ENCODE results near the gene CAMKK2.
A peak's percentile ranks its signal among the peaks of the same experiment; 100 is the strongest.

The CAMKK2 gene

DNA sequence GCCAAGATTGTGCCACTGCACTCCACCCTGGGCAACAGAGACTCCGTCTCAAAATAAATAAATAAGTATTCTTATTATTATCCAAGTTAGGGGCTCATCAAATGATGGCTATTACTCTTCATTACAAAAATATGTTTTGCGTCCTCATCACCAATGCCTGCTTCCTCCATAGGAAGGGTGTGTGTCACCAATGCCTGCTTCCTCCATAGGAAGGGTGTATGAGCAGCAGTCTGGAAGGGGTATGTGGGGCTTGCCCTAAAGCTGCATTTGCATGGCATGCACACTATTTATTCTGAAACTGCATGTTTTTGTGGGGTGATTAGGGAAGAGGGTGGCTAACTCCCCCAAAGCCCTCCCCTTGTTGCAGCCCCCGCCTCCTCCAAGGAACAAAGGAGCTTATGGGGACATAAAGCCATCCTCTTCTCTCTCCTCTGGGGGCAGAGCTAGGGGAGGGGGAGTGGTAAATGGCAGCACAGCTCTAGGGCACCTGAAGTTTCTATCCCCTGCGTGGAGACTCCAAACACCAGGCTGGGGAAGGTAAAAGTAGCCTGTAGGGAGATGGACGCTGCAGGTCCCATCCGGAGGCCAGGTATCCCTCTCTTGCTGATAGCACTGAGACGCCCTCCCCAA lies 1.3 kb downstream of the CAMKK2 start:
- H3K4me3 ChIP-seq (ENCODE audit: low read depth, low read length) = peak overlapping the region; percentile 96
- DNase-seq = peak; percentile 48
- TF ChIP-seq CTCF (IDR thresholded peaks at IDR 0.05; ENCODE audit: low read depth, low read length) = no peak

GRCh38 chr12:121294151-121294889 lies 2.2 kb downstream of the CAMKK2 start:
- DNase-seq = no peak
- Histone ChIP-seq H3K9me3 (ENCODE audit: severe bottlenecking) (no peaks in the 10 kb centered on the region), H3K27me3 (ENCODE audit: insufficient read depth, low read depth, severe bottlenecking) (no peaks in the 10 kb centered on the region), H3K4me3 (ENCODE audit: low read depth, low read length) (no peak overlapping the region), H3K36me3 (peaks cover 24% of the 10 kb centered on the region), H3K27ac (no peak overlapping the region)
- no peak for TF ChIP-seq CTCF (IDR thresholded peaks at IDR 0.05; ENCODE audit: low read depth, low read length)

More for the DNA sequence above, 1.3 kb downstream of the CAMKK2 start:
- Histone ChIP-seq H3K36me3 (peaks cover 24% of the 10 kb centered on the region), H3K27me3 (ENCODE audit: insufficient read depth, low read depth, severe bottlenecking) (no peaks in the 10 kb centered on the region), H3K27ac (peak overlapping the region; percentile 85), H3K9me3 (ENCODE audit: severe bottlenecking) (no peaks in the 10 kb centered on the region)

DNA sequence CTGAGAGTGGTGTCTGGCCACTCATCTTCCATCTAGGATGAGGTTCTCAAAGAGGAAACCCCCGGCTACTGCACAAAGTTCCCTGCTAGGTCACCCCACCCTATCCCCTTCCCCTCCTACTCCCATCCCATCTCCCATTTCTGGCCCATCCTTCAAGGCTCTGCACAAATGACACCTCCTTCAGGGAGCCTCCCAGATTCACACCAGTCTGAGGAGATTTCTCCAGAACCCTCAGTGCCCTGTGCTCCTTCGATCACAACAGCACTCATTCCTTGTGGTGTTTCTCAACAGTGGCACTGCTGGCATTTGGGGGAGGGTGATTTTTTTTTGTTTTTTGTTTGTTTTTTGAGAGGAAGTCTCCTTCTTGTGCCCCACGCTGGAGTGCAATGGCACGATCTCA lies 2.9 kb downstream of the CAMKK2 start:
- no peak for DNase-seq
- Histone ChIP-seq H3K9me3 (ENCODE audit: severe bottlenecking) (no peaks in the 10 kb centered on the region), H3K27me3 (ENCODE audit: insufficient read depth, low read depth, severe bottlenecking) (no peaks in the 10 kb centered on the region), H3K27ac (no peak overlapping the region), H3K36me3 (peaks cover 24% of the 10 kb centered on the region), H3K4me3 (ENCODE audit: low read depth, low read length) (no peak overlapping the region)
- TF ChIP-seq CTCF (IDR thresholded peaks at IDR 0.05; ENCODE audit: low read depth, low read length) = no peak

- TF ChIP-seq CTCF (IDR thresholded peaks at IDR 0.05; ENCODE audit: low read depth, low read length) = no peak
- Histone ChIP-seq H3K9me3 (ENCODE audit: severe bottlenecking) (no peaks in the 10 kb centered on the region), H3K27me3 (ENCODE audit: insufficient read depth, low read depth, severe bottlenecking) (no peaks in the 10 kb centered on the region), H3K4me3 (ENCODE audit: low read depth, low read length) (no peak overlapping the region), H3K36me3 (peaks cover 20% of the 10 kb centered on the region), H3K27ac (no peak overlapping the region)
- no peak for DNase-seq
These were observed 6.1 kb downstream of the CAMKK2 start for GRCh38 chr12:121290410-121290809.

- no peaks in the 10 kb centered on the region for H3K27me3 ChIP-seq (ENCODE audit: insufficient read depth, low read depth, severe bottlenecking)
- TF ChIP-seq CTCF (IDR thresholded peaks at IDR 0.05; ENCODE audit: low read depth, low read length) = no peak
- no peak for DNase-seq
- no peaks in the 10 kb centered on the region for H3K9me3 ChIP-seq (ENCODE audit: severe bottlenecking)
- no peak overlapping the region for H3K4me3 ChIP-seq (ENCODE audit: low read depth, low read length)
- H3K27ac ChIP-seq = no peak overlapping the region
- peaks cover 20% of the 10 kb centered on the region for H3K36me3 ChIP-seq
These were observed 6.5 kb downstream of the CAMKK2 start for GRCh38 chr12:121289962-121290361.

All from WERI-Rb-1 (cell line).